B cell (primary cell): ENCODE data around the gene BZW1. TPM values are rescaled to one million over a fixed set of nuclear protein-coding genes. Genes with fewer than 3 reads are reported as not detected.

Source experiments
- ATAC-seq: fragments of 200-7000 bp; cut with Tn5 transposase; one replicate; pipeline ENCODE4 v1.10.0; 2021; ENCODE audit warnings: low read depth, mild to moderate bottlenecking, moderate number of reproducible peaks, moderate library complexity
- CTCF ChIA-PET: fragments of 350-600 bp; sonication (Branson Sonifier 250); formaldehyde crosslinking; loops from one replicate; lab custom pipeline; 2021; ENCODE audit warnings: antibody characterized with exemption, inconsistent platforms; lab: Charles Lee
- POLR2A ChIA-PET: fragments of 350-600 bp; sonication (Branson Sonifier 250); formaldehyde crosslinking; loops from one replicate; lab custom pipeline; 2021; ENCODE audit warnings: antibody characterized with exemption; lab: Charles Lee
- DNase-seq: peaks from one replicate; pipeline ENCODE4 v3.0.0; 2013
- H2AFZ ChIP-seq: 2 replicates; pipeline ENCODE4 v1.6.1; 2012; ENCODE audit warnings: mild to moderate bottlenecking, low read depth, low read length; ENCODE audit not compliant: insufficient read depth, poor library complexity, severe bottlenecking
- H3K27ac ChIP-seq, 2 donors: 1 replicate in 1 of 2; 2 replicates in 1 of 2; pipeline ENCODE4 v1.5.1; 2012 to 2013; ENCODE audit warnings: low read length in 2 of 2, mild to moderate bottlenecking in 2 of 2, moderate library complexity in 1 of 2
- H3K27me3 ChIP-seq, 4 experiments: fragments of 200-600 bp in 1 of 4; sonication (generic) in 1 of 4; replicated peaks in 1 of 4; 1 replicate in 2 of 4; 2 replicates in 2 of 4; pipeline versions ENCODE4 v1.6.1 to v1.7.0; 2013 to 2016; ENCODE audit warnings: low read length in 3 of 4, mild to moderate bottlenecking in 2 of 4, mixed read lengths in 1 of 4, moderate library complexity in 1 of 4; ENCODE audit not compliant: insufficient read depth in 4 of 4, control insufficient read depth in 3 of 4; ENCODE audit errors: control extremely low read depth in 1 of 4
- H3K36me3 ChIP-seq, 2 experiments: replicated peaks in 1 of 2; 1 replicate in 1 of 2; 2 replicates in 1 of 2; pipeline versions ENCODE4 v1.6.1 to v1.7.1; 2013; ENCODE audit warnings: low read length in 1 of 2; ENCODE audit not compliant: insufficient read depth in 2 of 2, control insufficient read depth in 1 of 2; ENCODE audit errors: control extremely low read depth in 1 of 2, extremely low read depth in 1 of 2
- H3K4me1 ChIP-seq, 2 donors: fragments of 200-600 bp in 1 of 2; sonication (generic) in 1 of 2; 1 replicate in 1 of 2; 2 replicates in 1 of 2; pipeline versions ENCODE4 v1.5.1 to v1.6.1; 2013 to 2017; ENCODE audit warnings: low read length in 2 of 2; ENCODE audit not compliant: control insufficient read depth in 2 of 2, insufficient read depth in 2 of 2
- H3K4me2 ChIP-seq: replicated peaks from 2 replicates; pipeline ENCODE3; 2012; ENCODE audit warnings: mild to moderate bottlenecking, low read depth, low read length; ENCODE audit not compliant: poor library complexity, severe bottlenecking
- H3K4me3 ChIP-seq, 5 experiments: fragments of 200-600 bp in 1 of 5; sonication (generic) in 1 of 5; 1 replicate in 3 of 5; 2 replicates in 2 of 5; pipeline versions ENCODE4 v1.5.1 to v1.7.0; 2011 to 2016; ENCODE audit warnings: low read length in 4 of 5, mild to moderate bottlenecking in 4 of 5, low read depth in 2 of 5, control low read depth in 1 of 5, moderate library complexity in 1 of 5; ENCODE audit not compliant: insufficient read depth in 1 of 5; ENCODE audit errors: control extremely low read depth in 1 of 5, extremely low read depth in 1 of 5
- H3K79me2 ChIP-seq: fragments of 200-600 bp; sonication (generic); one replicate; pipeline ENCODE4 v1.6.0; 2016; ENCODE audit warnings: low read length; ENCODE audit not compliant: control insufficient read depth, insufficient read depth
- H3K9ac ChIP-seq: fragments of 200-600 bp; sonication (generic); 2 replicates; pipeline ENCODE4 v1.6.1; 2017; ENCODE audit warnings: mild to moderate bottlenecking, low read length, moderate library complexity
- H3K9me3 ChIP-seq, 3 donors: one replicate each; pipeline versions ENCODE4 v1.6.1 to v1.7.1; 2013; ENCODE audit warnings: low read length in 2 of 3; ENCODE audit not compliant: control insufficient read depth in 2 of 3, insufficient read depth in 1 of 3; ENCODE audit errors: control extremely low read depth in 1 of 3
- H4K20me1 ChIP-seq: 2 replicates; pipeline ENCODE4 v1.6.0; 2012; ENCODE audit warnings: mild to moderate bottlenecking, low read length; ENCODE audit not compliant: insufficient read depth, control insufficient read depth, poor library complexity, severe bottlenecking
- H3K27ac Mint-ChIP-seq: one replicate; pipeline ENCODE4 v1.8.0; 2021; ENCODE audit warnings: mixed read lengths
- H3K27me3 Mint-ChIP-seq: one replicate; pipeline ENCODE4 v1.8.0; 2021; ENCODE audit warnings: mixed read lengths
- H3K4me1 Mint-ChIP-seq: one replicate; pipeline ENCODE4 v1.8.0; 2021; ENCODE audit warnings: mixed read lengths
- H3K4me3 Mint-ChIP-seq: one replicate; pipeline ENCODE4 v1.8.0; 2021; ENCODE audit warnings: mixed read lengths
- H3K9me3 Mint-ChIP-seq: one replicate; pipeline ENCODE4 v1.8.0; 2022; ENCODE audit warnings: mixed read lengths; ENCODE audit not compliant: insufficient read depth
- CTCF ChIP-seq: fragments of 200-600 bp; IDR thresholded peaks from one replicate; pipeline ENCODE4 v1.8.0; 2022; ENCODE audit warnings: antibody characterized with exemption, mild to moderate bottlenecking
- EZH2 ChIP-seq: IDR thresholded peaks from 2 replicates; pipeline ENCODE4 v1.6.1; 2012; ENCODE audit warnings: borderline replicate concordance, low read depth, mild to moderate bottlenecking, moderate library complexity, low read length; ENCODE audit not compliant: insufficient read depth, poor library complexity, severe bottlenecking
- WGBS: methylation state at CpG from one replicate; pipeline ENCODE4 v1.1.5; 2013; ENCODE audit warnings: missing lambda C conversion rate; ENCODE audit not compliant: insufficient coverage; 5-methylcytosine and 5-hydroxymethylcytosine counted together
- intact Hi-C: fragments of 100-400 bp; cut with micrococcal nuclease; formaldehyde crosslinking; loops from one replicate; pipeline ENCODE4 v1.10.0; 2022
- polyA plus RNA-seq: library from polyadenylated mRNA; depleted of rRNA; stranded (reverse); fragments of >200 nt; gene quantifications from 2 replicates; pipeline ENCODE4 v1.2.3, GENCODE V29; 2012
- total RNA-seq, 2 donors: library from RNA; stranded (reverse); fragments of 120-200 nt in 1 of 2; gene quantifications; 1 replicate in 1 of 2; 2 replicates in 1 of 2; pipeline versions ENCODE4 v1.2.3 to v1.2.4, GENCODE V29; 2013 to 2022

BZW1 gene
- total and polyA plus RNA-seq, 2 donors (not counting 1 experiment from before 2014, with no cell fraction given), result 53.8 to 109 TPM

DNA sequence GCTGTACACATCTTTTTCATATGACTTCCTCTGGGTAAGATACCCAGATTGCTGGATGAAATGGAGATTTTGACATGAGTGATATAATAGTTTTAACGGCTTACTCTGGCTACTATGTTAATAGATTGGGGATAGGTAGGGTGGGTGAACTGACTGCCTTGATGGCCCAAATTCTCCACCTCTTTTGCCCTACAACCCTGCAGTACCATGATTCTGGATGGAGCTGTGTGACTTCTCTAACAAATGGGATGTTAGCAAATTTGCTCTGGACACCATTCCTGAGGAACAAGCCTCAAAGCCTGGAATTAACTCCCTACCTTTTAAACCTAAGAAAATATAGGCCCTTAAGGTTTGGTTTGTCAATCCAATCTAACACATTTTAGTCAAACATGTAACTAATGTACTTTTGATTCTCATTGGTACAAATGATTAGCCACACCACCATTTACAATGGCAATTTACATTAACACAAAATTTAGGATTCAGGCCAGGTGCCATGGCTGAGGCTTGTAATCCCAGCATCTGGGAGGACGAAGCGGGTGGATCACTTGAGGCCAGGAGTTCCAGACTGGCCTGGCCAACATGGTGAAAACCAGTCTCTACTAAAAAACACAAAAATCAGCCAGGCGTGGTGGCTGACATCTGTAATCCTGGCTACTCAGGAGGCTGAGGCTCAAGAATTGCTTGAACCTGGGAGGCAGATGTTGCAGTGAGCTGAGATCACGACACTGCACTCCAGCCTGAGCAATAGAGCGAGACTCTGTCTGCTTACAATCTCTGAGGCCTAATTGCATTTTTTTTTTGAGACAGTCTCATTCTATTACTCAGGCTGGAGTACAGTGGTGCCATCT, 39.9 kb downstream of the BZW1 start:
- no peak overlapping the region for H3K4me3 Mint-ChIP-seq
- intact Hi-C loops, result no loop called here
- H2AFZ ChIP-seq, result no peak overlapping the region
- CTCF ChIA-PET, result no interaction called here
- peaks cover 25% of the 10 kb centered on the region for H3K79me2 ChIP-seq
- DNase-seq, result no peak
- no peak overlapping the region for H3K27ac ChIP-seq
- TF ChIP-seq CTCF, result no peak
- WGBS, result 100% methylated on average over 5 of the region's 6 CpGs
- peaks cover 39% of the 10 kb centered on the region for H4K20me1 ChIP-seq
- no peaks in the 10 kb centered on the region for H3K27me3 Mint-ChIP-seq
- no peak overlapping the region for H3K9ac ChIP-seq
- peaks cover 20 to 63% of the 10 kb centered on the region in 2 experiments for H3K36me3 ChIP-seq
- H3K4me2 ChIP-seq, result no peak overlapping the region
- no peaks in the 10 kb centered on the region for H3K9me3 ChIP-seq
- H3K4me3 ChIP-seq, result no peak overlapping the region
- no peaks in the 10 kb centered on the region for H3K4me1 ChIP-seq
- peak overlapping the region; percentile 53 for H3K27ac Mint-ChIP-seq
- H3K9me3 Mint-ChIP-seq, result no peaks in the 10 kb centered on the region
- no peak for ATAC-seq
- POLR2A ChIA-PET, result no interaction called here
- H3K27me3 ChIP-seq, result no peaks in the 10 kb centered on the region
- peaks cover 4% of the 10 kb centered on the region for H3K4me1 Mint-ChIP-seq

DNA sequence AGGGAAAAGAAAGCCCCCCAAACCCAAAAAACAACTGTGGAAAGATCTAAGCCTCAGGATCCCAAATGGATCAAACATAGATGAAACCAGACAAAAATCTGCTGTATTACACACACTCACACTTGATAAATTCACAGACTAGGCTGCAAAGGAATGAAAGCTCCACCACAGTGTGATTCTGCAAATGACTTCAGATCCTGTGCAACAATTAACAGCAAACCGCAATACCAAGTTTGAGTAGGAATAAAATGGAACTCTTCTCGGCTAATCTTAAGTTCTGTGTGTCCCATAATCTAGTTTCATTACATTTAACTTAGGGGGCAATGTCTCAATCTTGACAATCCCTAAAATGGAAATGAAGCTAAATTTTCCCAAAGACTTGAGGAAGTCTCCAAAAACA, 40.9 kb downstream of the BZW1 start:
- Histone ChIP-seq H3K4me3 (no peak overlapping the region), H3K36me3 (peaks cover 28 to 73% of the 10 kb centered on the region in 2 experiments)
- no peak overlapping the region for H3K27ac Mint-ChIP-seq

More for the DNA sequence above, 40.9 kb downstream of the BZW1 start:
- Histone ChIP-seq H3K9me3 (no peaks in the 10 kb centered on the region), H3K9ac (no peak overlapping the region), H3K27me3 (no peaks in the 10 kb centered on the region), H3K27ac (no peak overlapping the region), H3K79me2 (peaks cover 35% of the 10 kb centered on the region), H2AFZ (no peak overlapping the region), H3K4me1 (no peaks in the 10 kb centered on the region), H4K20me1 (peaks cover 48% of the 10 kb centered on the region), H3K4me2 (no peak overlapping the region)
- Mint-ChIP-seq H3K9me3 (no peaks in the 10 kb centered on the region), H3K4me3 (no peak overlapping the region), H3K27me3 (no peaks in the 10 kb centered on the region), H3K4me1 (peaks cover 4% of the 10 kb centered on the region)
- TF ChIP-seq EZH2, result no peak
- no peak for TF ChIP-seq CTCF
- ATAC-seq, result no peak
- ChIA-PET POLR2A (interaction anchor here (1.0 kb wide), 1 partner anchor 12 kb away, joined by 4 read pairs; the partner anchor contains the start of gene CLK1), CTCF (no interaction called here)
- no CpG with 5 or more reads among the region's 2 CpGs for WGBS
- intact Hi-C loops, result no loop called here
- no peak for DNase-seq
